Measurements from ENCODE around the gene SCYGR3.

GRCh38 chr2:227577555-227577954 is 37.1 kb downstream of the SCYGR3 start:
- TF ChIP-seq EP300 (IDR thresholded peaks at IDR 0.05; ENCODE audit: borderline replicate concordance) (no peak), YY1 (IDR thresholded peaks at IDR 0.05; ENCODE audit: low read depth) (no peak)
